ENCODE results near the gene FILIP1L.
A peak's percentile ranks its signal among the peaks of the same experiment; 100 is the strongest.

The FILIP1L gene

GRCh38 chr3:100009276-100010086 lies 104.8 kb downstream of the FILIP1L start:
- DNase-seq (ENCODE audit: low read depth) = no peak

- DNase-seq (ENCODE audit: low read depth) = no peak
These were observed 106.1 kb downstream of the FILIP1L start for GRCh38 chr3:100008081-100008698.

GRCh38 chr3:100007313-100007712 lies 107.0 kb downstream of the FILIP1L start:
- no peak for DNase-seq (ENCODE audit: low read depth)

GRCh38 chr3:100006570-100007271 lies 107.6 kb downstream of the FILIP1L start:
- no peak for DNase-seq (ENCODE audit: low read depth)

- DNase-seq (ENCODE audit: low read depth) = no peak
These were observed 108.5 kb downstream of the FILIP1L start for GRCh38 chr3:100005665-100006393.

- DNase-seq (ENCODE audit: low read depth) = no peak
These were observed 109.4 kb downstream of the FILIP1L start for GRCh38 chr3:100004931-100005330.

GRCh38 chr3:100003609-100004503 lies 110.4 kb downstream of the FILIP1L start:
- DNase-seq (ENCODE audit: low read depth) = no peak

- peak; percentile 50 for DNase-seq (ENCODE audit: low read depth)
These were observed 111.5 kb downstream of the FILIP1L start for GRCh38 chr3:100002599-100003350.

- no peak for DNase-seq (ENCODE audit: low read depth)
These were observed 112.6 kb downstream of the FILIP1L start for GRCh38 chr3:100001526-100002270.

GRCh38 chr3:100001083-100001482 lies 113.2 kb downstream of the FILIP1L start:
- DNase-seq (ENCODE audit: low read depth) = no peak

- DNase-seq (ENCODE audit: low read depth) = no peak
These were observed 114.8 kb downstream of the FILIP1L start for GRCh38 chr3:99999536-99999935.

GRCh38 chr3:99997293-99997692 lies 117.0 kb downstream of the FILIP1L start:
- no peak for DNase-seq (ENCODE audit: low read depth)

- no peak for DNase-seq (ENCODE audit: low read depth)
These were observed 124.1 kb downstream of the FILIP1L start for GRCh38 chr3:99990179-99990578.

- no peak for DNase-seq (ENCODE audit: low read depth)
These were observed 129.6 kb downstream of the FILIP1L start for GRCh38 chr3:99984668-99985067.

GRCh38 chr3:99984139-99984538 lies 130.2 kb downstream of the FILIP1L start:
- no peak for DNase-seq (ENCODE audit: low read depth)

GRCh38 chr3:99982650-99983049 lies 131.7 kb downstream of the FILIP1L start:
- DNase-seq (ENCODE audit: low read depth) = no peak

- DNase-seq (ENCODE audit: low read depth) = no peak
These were observed 133.2 kb downstream of the FILIP1L start for GRCh38 chr3:99981138-99981537.

- DNase-seq (ENCODE audit: low read depth) = no peak
These were observed 133.7 kb downstream of the FILIP1L start for GRCh38 chr3:99980606-99981005.

- no peak for DNase-seq (ENCODE audit: low read depth)
These were observed 136.1 kb downstream of the FILIP1L start for GRCh38 chr3:99978221-99978620.

GRCh38 chr3:99976584-99976983 lies 137.7 kb downstream of the FILIP1L start:
- DNase-seq (ENCODE audit: low read depth) = no peak

Data from HS-27A (cell line).